ENCODE results near the gene GARS1.

GARS1 gene

GRCh38 chr7:30553141-30553540 lies 41.5 kb upstream of the GARS1 start:
- TF ChIP-seq NFIC (IDR thresholded peaks at IDR 0.05) = no peak
- TF ChIP-seq TCF12 (IDR thresholded peaks at IDR 0.05; ENCODE audit: low read depth) = no peak
- no peak for TF ChIP-seq FOXM1 (IDR thresholded peaks at IDR 0.05; ENCODE audit: borderline replicate concordance, low read depth)
- TF ChIP-seq TEAD4 (IDR thresholded peaks at IDR 0.05) = no peak
- no peak for TF ChIP-seq YY1 (IDR thresholded peaks at IDR 0.05; ENCODE audit: low read depth)
- no peak for TF ChIP-seq ZBTB7A (IDR thresholded peaks at IDR 0.05; ENCODE audit: low read depth)
- TF ChIP-seq RAD21 (IDR thresholded peaks at IDR 0.05; ENCODE audit: low read depth) = no peak
- no peak for TF ChIP-seq TAF1 (IDR thresholded peaks at IDR 0.05; ENCODE audit: low read depth)
- no peak for TF ChIP-seq REST (IDR thresholded peaks at IDR 0.05; ENCODE audit: low read depth)
- no peak for TF ChIP-seq CEBPB (IDR thresholded peaks at IDR 0.05)
- TF ChIP-seq CREB1 (IDR thresholded peaks at IDR 0.05; ENCODE audit: low read depth) = no peak
- no peak for TF ChIP-seq EGR1 (IDR thresholded peaks at IDR 0.05)
- no peak for TF ChIP-seq EP300 (IDR thresholded peaks at IDR 0.05; ENCODE audit: borderline replicate concordance)

GRCh38 chr7:30553546-30553945 lies 41.1 kb upstream of the GARS1 start:
- no peak for TF ChIP-seq YY1 (IDR thresholded peaks at IDR 0.05; ENCODE audit: low read depth)

GRCh38 chr7:30555525-30555924 lies 39.2 kb upstream of the GARS1 start:
- TF ChIP-seq USF1 (IDR thresholded peaks at IDR 0.05) (no peak), YY1 (IDR thresholded peaks at IDR 0.05; ENCODE audit: low read depth) (no peak), REST (IDR thresholded peaks at IDR 0.05; ENCODE audit: low read depth) (no peak), ZBTB7A (IDR thresholded peaks at IDR 0.05; ENCODE audit: low read depth) (no peak), EGR1 (IDR thresholded peaks at IDR 0.05) (no peak), CEBPB (IDR thresholded peaks at IDR 0.05) (no peak), RAD21 (IDR thresholded peaks at IDR 0.05; ENCODE audit: low read depth) (no peak), TEAD4 (IDR thresholded peaks at IDR 0.05) (no peak), CREB1 (IDR thresholded peaks at IDR 0.05; ENCODE audit: low read depth) (no peak), MAX (IDR thresholded peaks at IDR 0.05) (no peak), TAF1 (IDR thresholded peaks at IDR 0.05; ENCODE audit: low read depth) (no peak), FOXM1 (IDR thresholded peaks at IDR 0.05; ENCODE audit: borderline replicate concordance, low read depth) (no peak), TCF12 (IDR thresholded peaks at IDR 0.05; ENCODE audit: low read depth) (no peak), EP300 (IDR thresholded peaks at IDR 0.05; ENCODE audit: borderline replicate concordance) (no peak), NFIC (IDR thresholded peaks at IDR 0.05) (no peak)

GRCh38 chr7:30556840-30557239 lies 37.8 kb upstream of the GARS1 start:
- TF ChIP-seq NFIC (IDR thresholded peaks at IDR 0.05) (no peak), YY1 (IDR thresholded peaks at IDR 0.05; ENCODE audit: low read depth) (no peak), CREB1 (IDR thresholded peaks at IDR 0.05; ENCODE audit: low read depth) (no peak), MAX (IDR thresholded peaks at IDR 0.05) (no peak)

GRCh38 chr7:30557245-30557644 lies 37.4 kb upstream of the GARS1 start:
- TF ChIP-seq RAD21 (IDR thresholded peaks at IDR 0.05; ENCODE audit: low read depth) = no peak
- no peak for TF ChIP-seq TAF1 (IDR thresholded peaks at IDR 0.05; ENCODE audit: low read depth)
- TF ChIP-seq ZBTB7A (IDR thresholded peaks at IDR 0.05; ENCODE audit: low read depth) = no peak
- no peak for TF ChIP-seq CEBPB (IDR thresholded peaks at IDR 0.05)
- no peak for TF ChIP-seq EGR1 (IDR thresholded peaks at IDR 0.05)
- no peak for TF ChIP-seq TEAD4 (IDR thresholded peaks at IDR 0.05)
- no peak for TF ChIP-seq CREB1 (IDR thresholded peaks at IDR 0.05; ENCODE audit: low read depth)

GRCh38 chr7:30559611-30560010 lies 35.1 kb upstream of the GARS1 start:
- no peak for TF ChIP-seq CREB1 (IDR thresholded peaks at IDR 0.05; ENCODE audit: low read depth)
- no peak for TF ChIP-seq TCF12 (IDR thresholded peaks at IDR 0.05; ENCODE audit: low read depth)
- TF ChIP-seq CEBPB (IDR thresholded peaks at IDR 0.05) = no peak
- no peak for TF ChIP-seq FOXM1 (IDR thresholded peaks at IDR 0.05; ENCODE audit: borderline replicate concordance, low read depth)
- TF ChIP-seq MAX (IDR thresholded peaks at IDR 0.05) = no peak
- no peak for TF ChIP-seq REST (IDR thresholded peaks at IDR 0.05; ENCODE audit: low read depth)
- TF ChIP-seq USF1 (IDR thresholded peaks at IDR 0.05) = no peak
- no peak for TF ChIP-seq EP300 (IDR thresholded peaks at IDR 0.05; ENCODE audit: borderline replicate concordance)
- TF ChIP-seq EGR1 (IDR thresholded peaks at IDR 0.05) = no peak
